ENCODE data around the gene ITGA8.

ITGA8 gene

GRCh38 chr10:15703151-15703880 is 16.4 kb downstream of the ITGA8 start:
- no peak for TF ChIP-seq CTCF (IDR thresholded peaks at IDR 0.05; ENCODE audit: insufficient read depth, low read length, poor library complexity, severe bottlenecking)
- Histone ChIP-seq H3K4me3 (replicated peaks; ENCODE audit: low read depth, low read length) (no peak overlapping the region), H3K36me3 (ENCODE audit: control insufficient read depth, insufficient read depth, low read length) (no peaks in the 10 kb centered on the region), H3K27me3 (replicated peaks; ENCODE audit: control insufficient read depth, insufficient read depth, low read length) (no peaks in the 10 kb centered on the region; the same call in 1 of the 2 replicates)
- DNase-seq (ENCODE audit: extremely low read depth, insufficient read length) = no peak

DNA sequence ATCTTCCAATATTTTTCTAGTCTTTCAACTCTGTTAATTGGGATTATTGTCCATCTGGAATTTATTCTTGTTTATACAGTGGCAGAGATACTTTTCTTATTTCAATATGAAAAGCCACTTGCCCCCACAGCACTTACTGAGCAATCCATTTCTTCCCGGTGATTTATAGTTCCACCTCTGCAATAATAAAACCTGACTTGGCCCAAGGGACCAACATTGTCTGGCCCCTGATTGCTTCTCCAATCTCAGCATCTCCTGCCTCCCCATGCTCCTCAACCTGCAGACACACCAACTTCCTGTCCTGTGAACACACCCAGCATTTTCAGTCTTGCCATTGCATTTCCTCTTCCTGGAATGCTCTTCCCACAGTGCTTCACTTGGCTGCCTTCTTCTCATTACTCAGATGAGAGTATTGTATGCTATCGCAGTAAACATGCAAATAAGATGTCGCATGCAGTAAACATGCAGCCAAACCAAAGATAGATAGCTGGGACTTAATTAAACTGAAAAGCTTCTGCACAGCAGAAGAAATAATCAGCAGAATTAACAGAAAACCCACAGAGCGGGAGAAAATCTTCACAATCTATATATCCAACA is 19.5 kb downstream of the ITGA8 start:
- no peak overlapping the region for H3K4me3 ChIP-seq (replicated peaks; ENCODE audit: low read depth, low read length)
- DNase-seq (ENCODE audit: extremely low read depth, insufficient read length) = no peak
- H3K36me3 ChIP-seq (ENCODE audit: control insufficient read depth, insufficient read depth, low read length) = no peaks in the 10 kb centered on the region
- TF ChIP-seq CTCF (IDR thresholded peaks at IDR 0.05; ENCODE audit: insufficient read depth, low read length, poor library complexity, severe bottlenecking) = no peak
- H3K27me3 ChIP-seq (replicated peaks; ENCODE audit: control insufficient read depth, insufficient read depth, low read length) = no peaks in the 10 kb centered on the region

DNA sequence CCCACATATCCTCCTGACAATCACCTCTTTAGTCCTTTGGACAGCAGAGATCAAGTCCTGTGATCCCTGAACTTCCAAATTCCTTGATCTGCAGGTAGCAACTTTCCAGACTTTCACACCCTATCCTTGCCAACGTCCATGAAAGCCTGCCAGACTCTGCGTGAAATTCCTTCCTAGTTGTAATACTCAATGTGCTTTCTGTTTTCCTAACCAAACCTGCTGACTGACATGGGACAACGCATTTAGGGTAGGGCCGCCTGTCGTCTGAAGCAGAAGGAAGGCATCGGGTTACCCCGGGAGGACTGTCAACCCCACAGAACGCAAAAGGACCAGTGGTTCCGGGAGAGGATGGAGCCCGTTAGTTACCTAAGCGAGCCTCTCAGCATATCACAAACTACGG is 23.9 kb downstream of the ITGA8 start:
- DNase-seq (ENCODE audit: extremely low read depth, insufficient read length) = no peak
- no peak for TF ChIP-seq CTCF (IDR thresholded peaks at IDR 0.05; ENCODE audit: insufficient read depth, low read length, poor library complexity, severe bottlenecking)

DNA sequence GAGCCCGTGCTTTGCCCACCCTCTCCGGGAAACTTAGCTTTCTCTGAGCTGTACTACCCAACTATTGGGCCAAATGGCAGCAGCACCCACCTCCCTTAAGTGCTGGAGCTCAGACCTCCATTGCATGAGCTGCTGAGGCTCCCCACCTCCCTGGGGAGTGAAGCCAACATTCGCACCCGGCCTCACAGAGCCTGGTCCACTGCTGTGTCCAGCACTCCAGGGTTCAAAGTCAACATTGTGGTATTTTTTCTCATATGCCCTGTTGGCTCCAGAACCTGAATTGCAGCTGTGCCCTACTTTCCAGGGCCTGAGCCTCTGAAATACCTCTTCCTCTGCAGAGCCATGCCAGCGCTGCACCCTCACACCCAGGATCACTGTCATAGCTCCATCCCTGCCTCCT is 29.7 kb downstream of the ITGA8 start:
- Histone ChIP-seq H3K36me3 (ENCODE audit: control insufficient read depth, insufficient read depth, low read length) (no peaks in the 10 kb centered on the region), H3K27me3 (replicated peaks; ENCODE audit: control insufficient read depth, insufficient read depth, low read length) (no peaks in the 10 kb centered on the region; the same call in 1 of the 2 replicates), H3K4me3 (replicated peaks; ENCODE audit: low read depth, low read length) (no peak overlapping the region)
- DNase-seq (ENCODE audit: extremely low read depth, insufficient read length) = no peak
- TF ChIP-seq CTCF (IDR thresholded peaks at IDR 0.05; ENCODE audit: insufficient read depth, low read length, poor library complexity, severe bottlenecking) = no peak

More for the DNA sequence above, 23.9 kb downstream of the ITGA8 start:
- H3K36me3 ChIP-seq (ENCODE audit: control insufficient read depth, insufficient read depth, low read length) = no peaks in the 10 kb centered on the region
- no peaks in the 10 kb centered on the region for H3K27me3 ChIP-seq (replicated peaks; ENCODE audit: control insufficient read depth, insufficient read depth, low read length)
- no peak overlapping the region for H3K4me3 ChIP-seq (replicated peaks; ENCODE audit: low read depth, low read length)

GRCh38 chr10:15684768-15685167 is 35.0 kb downstream of the ITGA8 start:
- Histone ChIP-seq H3K36me3 (ENCODE audit: control insufficient read depth, insufficient read depth, low read length) (no peaks in the 10 kb centered on the region), H3K27me3 (replicated peaks; ENCODE audit: control insufficient read depth, insufficient read depth, low read length) (no peaks in the 10 kb centered on the region; the same call in none of the 2 replicates), H3K4me3 (replicated peaks; ENCODE audit: low read depth, low read length) (no peak overlapping the region)
- no peak for DNase-seq (ENCODE audit: extremely low read depth, insufficient read length)
- TF ChIP-seq CTCF (IDR thresholded peaks at IDR 0.05; ENCODE audit: insufficient read depth, low read length, poor library complexity, severe bottlenecking) = no peak

All from GM06990 (cell line).